Activated naive CD8-positive, alpha-beta T cell treated with anti-CD3 and anti-CD28 coated beads, Interleukin-2, amount 50 U/mL, for 24 hours (primary cell): Measurements from ENCODE around the gene OSGEP.
A peak's percentile ranks its signal among the peaks of the same experiment; 100 is the strongest.

ENCODE experiments used
- ATAC-seq: fragments of 150-1000 bp; cut with Tn5 transposase; one replicate; pipeline ENCODE4 v1.10.0; 2021
- DNase-seq: peaks from one replicate; pipeline ENCODE4 v3.0.0; 2021
- H3K27ac Mint-ChIP-seq: one replicate; pipeline ENCODE4 v1.8.0; 2021; ENCODE audit warnings: mild to moderate bottlenecking, mixed read lengths
- H3K27me3 Mint-ChIP-seq: one replicate; pipeline ENCODE4 v1.8.0; 2021; ENCODE audit warnings: mixed read lengths
- H3K36me3 Mint-ChIP-seq: one replicate; pipeline ENCODE4 v1.8.0; 2021; ENCODE audit warnings: low read depth, mixed read lengths
- H3K4me1 Mint-ChIP-seq: one replicate; pipeline ENCODE4 v1.8.0; 2021; ENCODE audit warnings: mixed read lengths
- H3K4me3 Mint-ChIP-seq: one replicate; pipeline ENCODE4 v1.8.0; 2021; ENCODE audit warnings: mild to moderate bottlenecking, moderate library complexity, mixed read lengths
- H3K9me3 Mint-ChIP-seq: one replicate; pipeline ENCODE4 v1.8.0; 2021; ENCODE audit warnings: mixed read lengths

Gene OSGEP

GRCh38 chr14:20428802-20429201, 25.8 kb downstream of the OSGEP start:
- ATAC-seq (peak; percentile 16), DNase-seq (no peak)
- H3K27me3 Mint-ChIP-seq = no peaks in the 10 kb centered on the region
- H3K27ac Mint-ChIP-seq = peak overlapping the region; percentile 93
- peaks cover 38% of the 10 kb centered on the region for H3K4me1 Mint-ChIP-seq
- peak overlapping the region; percentile 79 for H3K4me3 Mint-ChIP-seq
- H3K36me3 Mint-ChIP-seq = no peaks in the 10 kb centered on the region
- no peaks in the 10 kb centered on the region for H3K9me3 Mint-ChIP-seq

- Mint-ChIP-seq H3K27me3 (no peaks in the 10 kb centered on the region), H3K4me1 (peaks cover 38% of the 10 kb centered on the region), H3K27ac (peak overlapping the region; percentile 93), H3K9me3 (no peaks in the 10 kb centered on the region), H3K4me3 (peak overlapping the region; percentile 79), H3K36me3 (no peaks in the 10 kb centered on the region)
- peak; percentile 39 for ATAC-seq
- peak; percentile 26 for DNase-seq
Measured at GRCh38 chr14:20428010-20428365, 26.6 kb downstream of the OSGEP start.

GRCh38 chr14:20427231-20428009, 27.2 kb downstream of the OSGEP start:
- Mint-ChIP-seq H3K27me3 (no peaks in the 10 kb centered on the region), H3K4me3 (peak overlapping the region; percentile 79), H3K27ac (peak overlapping the region; percentile 93), H3K36me3 (no peaks in the 10 kb centered on the region), H3K9me3 (no peaks in the 10 kb centered on the region), H3K4me1 (peaks cover 38% of the 10 kb centered on the region)
- ATAC-seq = peak; percentile 74
- DNase-seq = no peak

- no peak overlapping the region for H3K27ac Mint-ChIP-seq
- H3K4me1 Mint-ChIP-seq = peaks cover 36% of the 10 kb centered on the region
- DNase-seq (no peak), ATAC-seq (no peak)
- H3K4me3 Mint-ChIP-seq = no peak overlapping the region
- H3K36me3 Mint-ChIP-seq = no peaks in the 10 kb centered on the region
- no peaks in the 10 kb centered on the region for H3K9me3 Mint-ChIP-seq
- no peaks in the 10 kb centered on the region for H3K27me3 Mint-ChIP-seq
Measured at GRCh38 chr14:20424851-20425250, 29.8 kb downstream of the OSGEP start.

GRCh38 chr14:20422886-20423285, 31.7 kb downstream of the OSGEP start:
- H3K4me3 Mint-ChIP-seq = no peak overlapping the region
- H3K9me3 Mint-ChIP-seq = no peaks in the 10 kb centered on the region
- no peak overlapping the region for H3K27ac Mint-ChIP-seq
- H3K27me3 Mint-ChIP-seq = no peaks in the 10 kb centered on the region
- DNase-seq (no peak), ATAC-seq (no peak)
- H3K4me1 Mint-ChIP-seq = peaks cover 19% of the 10 kb centered on the region
- H3K36me3 Mint-ChIP-seq = no peaks in the 10 kb centered on the region

- Mint-ChIP-seq H3K36me3 (no peaks in the 10 kb centered on the region), H3K4me1 (peaks cover 7% of the 10 kb centered on the region), H3K27me3 (no peaks in the 10 kb centered on the region), H3K27ac (no peak overlapping the region), H3K9me3 (no peaks in the 10 kb centered on the region), H3K4me3 (no peak overlapping the region)
- ATAC-seq (no peak), DNase-seq (no peak)
Measured at GRCh38 chr14:20421267-20421666, 33.3 kb downstream of the OSGEP start.

- DNase-seq (no peak), ATAC-seq (no peak)
- Mint-ChIP-seq H3K36me3 (no peaks in the 10 kb centered on the region), H3K4me1 (peaks cover 13% of the 10 kb centered on the region), H3K4me3 (no peak overlapping the region), H3K27ac (no peak overlapping the region), H3K9me3 (no peaks in the 10 kb centered on the region), H3K27me3 (no peaks in the 10 kb centered on the region)
Measured at GRCh38 chr14:20419419-20419818, 35.2 kb downstream of the OSGEP start.

GRCh38 chr14:20418501-20418909, 36.1 kb downstream of the OSGEP start:
- Mint-ChIP-seq H3K27ac (no peak overlapping the region), H3K27me3 (no peaks in the 10 kb centered on the region), H3K9me3 (no peaks in the 10 kb centered on the region), H3K4me3 (no peak overlapping the region), H3K36me3 (no peaks in the 10 kb centered on the region), H3K4me1 (peaks cover 21% of the 10 kb centered on the region)
- ATAC-seq = no peak
- no peak for DNase-seq

GRCh38 chr14:20417250-20418186, 37.1 kb downstream of the OSGEP start:
- Mint-ChIP-seq H3K27me3 (no peaks in the 10 kb centered on the region), H3K4me1 (peaks cover 22% of the 10 kb centered on the region), H3K4me3 (no peak overlapping the region), H3K27ac (no peak overlapping the region), H3K36me3 (no peaks in the 10 kb centered on the region), H3K9me3 (no peaks in the 10 kb centered on the region)
- DNase-seq (no peak), ATAC-seq (no peak)

- Mint-ChIP-seq H3K27me3 (no peaks in the 10 kb centered on the region), H3K4me1 (peaks cover 33% of the 10 kb centered on the region), H3K4me3 (no peak overlapping the region), H3K27ac (no peak overlapping the region), H3K9me3 (no peaks in the 10 kb centered on the region), H3K36me3 (peaks cover under 1% of the 10 kb centered on the region)
- ATAC-seq (no peak), DNase-seq (no peak)
Measured at GRCh38 chr14:20416223-20416622, 38.4 kb downstream of the OSGEP start.

GRCh38 chr14:20415782-20416206, 38.8 kb downstream of the OSGEP start:
- Mint-ChIP-seq H3K9me3 (no peaks in the 10 kb centered on the region), H3K27me3 (no peaks in the 10 kb centered on the region), H3K27ac (peak overlapping the region; percentile 41), H3K4me3 (no peak overlapping the region), H3K36me3 (peaks cover 3% of the 10 kb centered on the region), H3K4me1 (peaks cover 37% of the 10 kb centered on the region)
- peak; percentile 34 for DNase-seq
- ATAC-seq = peak; percentile 33

GRCh38 chr14:20413744-20414082, 40.9 kb downstream of the OSGEP start:
- ATAC-seq (peak; percentile 45), DNase-seq (no peak)
- Mint-ChIP-seq H3K27ac (peak overlapping the region; percentile 89), H3K9me3 (no peaks in the 10 kb centered on the region), H3K36me3 (peaks cover 3% of the 10 kb centered on the region), H3K4me1 (peaks cover 42% of the 10 kb centered on the region), H3K4me3 (peak overlapping the region; percentile 90), H3K27me3 (no peaks in the 10 kb centered on the region)

GRCh38 chr14:20412876-20413743, 41.5 kb downstream of the OSGEP start, which contains the start of gene TEP1:
Gene TEP1, minus strand, starts transcription at chr14:20413501. Its CDS starts 5,062 bp downstream, at chr14:20408439.
- Mint-ChIP-seq H3K9me3 (no peaks in the 10 kb centered on the region), H3K4me1 (peaks cover 42% of the 10 kb centered on the region)

GRCh38 chr14:20412411-20412810, 42.2 kb downstream of the OSGEP start:
- peak; percentile 14 for ATAC-seq

More at GRCh38 chr14:20412876-20413743, 41.5 kb downstream of the OSGEP start, which contains the start of gene TEP1:
- H3K36me3 Mint-ChIP-seq = peaks cover 5% of the 10 kb centered on the region
- peak; percentile 82 for DNase-seq
- no peaks in the 10 kb centered on the region for H3K27me3 Mint-ChIP-seq
- H3K27ac Mint-ChIP-seq = peak within 1 kb of the TSS; percentile 89
- peak within 1 kb of the TSS; percentile 90 for H3K4me3 Mint-ChIP-seq
- peak; percentile 86 for ATAC-seq

More at GRCh38 chr14:20412411-20412810, 42.2 kb downstream of the OSGEP start:
- H3K4me1 Mint-ChIP-seq = peaks cover 42% of the 10 kb centered on the region
- peaks cover 12% of the 10 kb centered on the region for H3K36me3 Mint-ChIP-seq
- peak overlapping the region; percentile 90 for H3K4me3 Mint-ChIP-seq
- H3K27me3 Mint-ChIP-seq = no peaks in the 10 kb centered on the region
- no peak for DNase-seq
- peak overlapping the region; percentile 89 for H3K27ac Mint-ChIP-seq
- no peaks in the 10 kb centered on the region for H3K9me3 Mint-ChIP-seq
